Measurements from ENCODE around the gene SETBP1.

GRCh38 chr18:44909191-44909719 is 228.6 kb downstream of the SETBP1 start:
- no peak for TF ChIP-seq YY1 (IDR thresholded peaks at IDR 0.05; ENCODE audit: insufficient read depth, insufficient read length)
- no peak for TF ChIP-seq SUZ12 (IDR thresholded peaks at IDR 0.05; ENCODE audit: extremely low read depth, insufficient read depth, insufficient read length)
- no peak for TF ChIP-seq ZNF274 (IDR thresholded peaks at IDR 0.05; ENCODE audit: low read depth, low read length)
